A549 (cell line): ENCODE measurements around the gene TULP1.

ENCODE experiments used
- BCL3 ChIP-seq: fragments of >200 bp; sonication (Bioruptor Twin); formaldehyde crosslinking; IDR thresholded peaks from 3 replicates; pipeline ENCODE4 v1.6.1; 2016
- BHLHE40 ChIP-seq: IDR thresholded peaks from 2 replicates; pipeline ENCODE4 v1.6.1; 2012; ENCODE audit warnings: low read depth, low read length, inconsistent platforms
- CBX8 ChIP-seq: fragments of 200-600 bp; sonication (generic); IDR thresholded peaks from 2 replicates; pipeline ENCODE4 v1.6.1; 2016
- CEBPB ChIP-seq, 2 experiments: fragments of >200 bp in 1 of 2; sonication (Bioruptor Twin) in 1 of 2; formaldehyde crosslinking in 1 of 2; IDR thresholded peaks; 2 replicates each; pipeline ENCODE4 v1.6.1; 2012 to 2016
- MYC ChIP-seq: IDR thresholded peaks from 2 replicates; pipeline ENCODE4 v1.6.1; 2012; ENCODE audit warnings: mild to moderate bottlenecking, inconsistent platforms, low read length, improper control_type of control experiment, borderline replicate concordance
- PHF8 ChIP-seq: fragments of 200-600 bp; sonication (generic); IDR thresholded peaks from 2 replicates; pipeline ENCODE4 v1.6.1; 2016; ENCODE audit warnings: low read depth, mild to moderate bottlenecking, antibody characterized with exemption, moderate library complexity, borderline replicate concordance
- POLR2A ChIP-seq: IDR thresholded peaks from 2 replicates; pipeline ENCODE4 v1.6.1; 2012; ENCODE audit warnings: mild to moderate bottlenecking, low read length
- RAD21 ChIP-seq, 2 experiments: fragments of >200 bp in 1 of 2; sonication (Bioruptor Twin) in 1 of 2; formaldehyde crosslinking in 1 of 2; IDR thresholded peaks in 1 of 2; conservative IDR thresholded peaks in 1 of 2; 2 replicates in 1 of 2; 3 replicates in 1 of 2; pipeline ENCODE4 v1.6.1; 2012 to 2018; ENCODE audit warnings: inconsistent platforms in 1 of 2
- RFX5 ChIP-seq: fragments of 450-650 bp; IDR thresholded peaks from 2 replicates; pipeline ENCODE4 v1.7.1; 2014; ENCODE audit warnings: antibody characterized with exemption, mild to moderate bottlenecking, moderate library complexity
- ZC3H11A ChIP-seq: fragments of 450-650 bp; IDR thresholded peaks from 2 replicates; pipeline ENCODE4 v1.6.1; 2014; ENCODE audit warnings: antibody characterized with exemption, mild to moderate bottlenecking
- TF ChIP-seq, protein P1 (sequence below): fragments of >200 bp; sonication (Bioruptor Twin); formaldehyde crosslinking; IDR thresholded peaks from 3 replicates; pipeline ENCODE4 v1.5.1; 2016
- TF ChIP-seq, protein P2 (sequence below): IDR thresholded peaks from 2 replicates; pipeline ENCODE4 v1.6.1; 2012

DNA sequence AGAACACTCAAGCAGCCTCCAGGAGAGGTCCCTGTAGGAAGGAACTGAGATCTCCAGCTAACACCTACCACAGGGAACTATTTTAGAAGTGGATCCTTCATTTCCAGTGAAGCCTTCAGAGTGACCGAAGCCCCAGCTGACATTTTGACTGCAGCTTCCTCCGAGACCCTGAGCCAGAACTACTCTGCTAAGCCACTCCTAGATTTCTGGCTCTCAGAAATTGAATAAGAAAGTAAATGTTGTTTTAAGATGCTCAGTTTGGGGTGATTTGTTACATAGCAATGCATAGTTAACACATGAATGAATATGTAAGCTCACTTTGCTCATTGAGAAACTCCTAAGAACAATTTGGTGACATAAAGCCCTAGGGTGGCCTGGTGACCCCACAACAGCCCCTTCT, 5.5 kb downstream of the TULP1 start:
- TF ChIP-seq, protein P1, sequence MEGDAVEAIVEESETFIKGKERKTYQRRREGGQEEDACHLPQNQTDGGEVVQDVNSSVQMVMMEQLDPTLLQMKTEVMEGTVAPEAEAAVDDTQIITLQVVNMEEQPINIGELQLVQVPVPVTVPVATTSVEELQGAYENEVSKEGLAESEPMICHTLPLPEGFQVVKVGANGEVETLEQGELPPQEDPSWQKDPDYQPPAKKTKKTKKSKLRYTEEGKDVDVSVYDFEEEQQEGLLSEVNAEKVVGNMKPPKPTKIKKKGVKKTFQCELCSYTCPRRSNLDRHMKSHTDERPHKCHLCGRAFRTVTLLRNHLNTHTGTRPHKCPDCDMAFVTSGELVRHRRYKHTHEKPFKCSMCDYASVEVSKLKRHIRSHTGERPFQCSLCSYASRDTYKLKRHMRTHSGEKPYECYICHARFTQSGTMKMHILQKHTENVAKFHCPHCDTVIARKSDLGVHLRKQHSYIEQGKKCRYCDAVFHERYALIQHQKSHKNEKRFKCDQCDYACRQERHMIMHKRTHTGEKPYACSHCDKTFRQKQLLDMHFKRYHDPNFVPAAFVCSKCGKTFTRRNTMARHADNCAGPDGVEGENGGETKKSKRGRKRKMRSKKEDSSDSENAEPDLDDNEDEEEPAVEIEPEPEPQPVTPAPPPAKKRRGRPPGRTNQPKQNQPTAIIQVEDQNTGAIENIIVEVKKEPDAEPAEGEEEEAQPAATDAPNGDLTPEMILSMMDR: no peak
- TF ChIP-seq MYC (no peak), ZC3H11A (no peak), POLR2A (no peak), CEBPB (IDR thresholded peaks at IDR 0.05) (no peak), RAD21 (conservative IDR thresholded peaks at IDR 0.05 in 1 of 2, IDR thresholded peaks at IDR 0.05 in 1 of 2) (no peak), PHF8 (no peak), BCL3 (no peak), BHLHE40 (no peak), RFX5 (no peak), CBX8 (no peak)
- TF ChIP-seq, protein P2, sequence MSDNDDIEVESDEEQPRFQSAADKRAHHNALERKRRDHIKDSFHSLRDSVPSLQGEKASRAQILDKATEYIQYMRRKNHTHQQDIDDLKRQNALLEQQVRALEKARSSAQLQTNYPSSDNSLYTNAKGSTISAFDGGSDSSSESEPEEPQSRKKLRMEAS: no peak
